GM18868 (cell line): ENCODE measurements around the gene TMUB2.

Experiments used
- ATAC-seq: cut with Tn5 transposase; IDR thresholded peaks from one replicate; pipeline ENCODE4 v1.9.1; 2021; ENCODE audit warnings: mild to moderate bottlenecking, moderate library complexity; ENCODE audit not compliant: unreplicated experiment

The TMUB2 gene

DNA sequence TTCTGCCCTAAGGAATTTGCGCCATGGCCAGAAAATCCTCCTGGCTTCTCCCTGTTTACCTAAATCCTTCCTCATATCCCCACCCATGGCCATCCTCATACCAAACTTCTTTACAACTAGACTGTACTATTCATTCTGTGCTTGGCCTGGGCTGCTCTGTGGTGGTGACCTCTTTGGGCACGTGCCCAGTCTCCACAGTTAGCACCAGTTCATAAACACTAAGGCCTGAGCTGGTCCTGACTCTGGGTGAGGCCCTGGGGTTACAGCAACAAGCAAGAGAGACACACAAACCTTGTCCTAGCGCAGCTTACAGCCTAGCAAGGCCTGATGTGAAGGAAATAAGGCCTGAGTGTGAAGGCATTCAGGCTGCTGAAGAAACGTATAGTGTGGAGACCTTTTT, 16.0 kb downstream of the TMUB2 start:
- no peak for ATAC-seq

DNA sequence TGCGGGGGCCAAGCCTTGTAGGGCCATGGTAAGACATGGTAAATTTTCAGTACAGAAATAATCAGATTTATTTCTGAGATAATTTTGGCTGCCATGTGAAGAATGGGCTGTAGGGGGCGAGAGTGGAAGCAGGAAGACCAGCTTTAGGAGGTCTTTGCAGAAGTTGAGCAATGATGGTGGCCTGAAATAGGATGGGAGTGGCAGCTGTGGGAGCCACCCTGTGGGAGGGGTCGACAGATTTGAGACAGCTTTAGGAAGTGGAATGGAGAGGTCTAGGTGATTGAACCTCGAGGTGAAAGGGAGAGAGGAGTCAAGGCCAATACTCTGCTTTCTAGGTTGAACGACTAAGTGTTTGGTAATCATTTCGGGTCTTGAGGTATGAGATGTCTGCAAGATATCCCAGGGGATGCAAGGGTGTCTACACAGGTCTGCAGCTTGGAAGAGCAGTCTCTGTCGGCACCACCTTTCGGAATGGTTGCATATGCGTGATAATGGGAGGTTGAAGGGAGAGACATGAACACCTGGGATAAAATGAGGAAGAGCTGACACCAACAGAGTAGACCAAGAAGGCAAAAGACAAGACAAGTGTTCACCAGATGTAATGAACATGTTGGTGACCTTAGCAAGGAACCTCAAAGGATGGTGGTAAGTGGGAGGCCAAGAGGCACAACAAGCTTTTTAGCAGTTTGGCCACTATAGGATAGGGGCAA, 17.1 kb downstream of the TMUB2 start:
- ATAC-seq, result no peak

DNA sequence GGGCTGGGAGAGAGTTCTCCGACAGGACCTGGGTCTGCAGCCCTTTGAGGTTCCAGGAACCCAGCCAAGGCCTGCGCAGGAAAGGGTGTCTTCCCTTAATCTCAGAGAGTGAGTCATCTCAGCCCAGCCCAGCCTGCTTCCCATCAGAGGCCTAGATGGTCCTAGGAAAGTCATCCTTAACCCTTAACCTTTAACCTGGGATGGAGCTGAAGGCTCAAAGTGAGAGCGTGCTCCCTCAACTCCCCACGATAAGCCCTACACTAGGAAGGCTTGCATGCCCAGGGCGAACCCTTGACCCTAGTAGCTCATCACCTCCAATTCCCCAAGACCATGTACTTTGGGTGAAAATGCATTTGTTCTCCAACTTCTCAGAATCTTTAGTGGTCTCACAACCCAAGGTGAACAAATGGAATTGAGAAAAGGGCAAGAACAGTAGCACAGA, 17.7 kb downstream of the TMUB2 start:
- ATAC-seq, result no peak

DNA sequence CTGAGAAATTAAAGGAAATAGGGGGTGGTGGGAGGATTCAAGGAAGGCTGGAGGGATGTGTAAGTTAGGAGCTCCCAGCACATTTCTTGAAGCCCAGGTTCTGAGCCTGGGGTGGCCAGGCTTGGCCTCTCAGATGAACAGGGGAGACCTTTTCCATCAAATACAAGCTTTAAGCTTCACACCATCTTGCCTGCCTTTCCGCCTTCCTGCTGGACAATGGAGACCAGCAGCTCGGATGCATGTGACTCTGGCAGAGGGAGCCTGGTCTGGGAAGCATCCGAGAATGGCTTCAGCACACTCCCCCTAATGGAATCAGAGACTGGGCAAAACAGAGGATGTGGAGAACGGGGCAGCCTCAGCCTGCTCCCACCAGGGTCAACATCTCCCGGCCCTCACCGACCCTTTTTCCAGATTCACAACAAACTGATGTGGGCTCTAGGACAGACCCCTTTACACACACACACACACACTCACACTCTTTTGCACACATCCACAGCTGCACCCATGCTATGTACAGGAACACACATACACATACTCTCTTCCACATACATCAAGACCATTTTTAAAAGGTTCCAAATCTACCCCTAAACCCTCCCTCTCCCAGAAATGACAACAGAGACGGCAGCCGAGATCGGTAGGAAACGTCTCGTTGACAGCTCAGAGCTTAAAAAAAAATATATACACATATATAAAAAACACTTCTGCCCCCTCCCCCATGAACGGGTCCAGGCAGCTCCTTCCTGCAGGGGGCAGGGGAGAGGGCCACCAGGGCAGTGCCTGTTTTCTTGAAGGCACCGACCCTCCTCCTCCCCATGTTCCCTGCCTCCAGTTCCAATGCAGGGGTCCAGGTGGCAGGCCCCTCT, 19.4 kb downstream of the TMUB2 start:
- ATAC-seq, result no peak

DNA sequence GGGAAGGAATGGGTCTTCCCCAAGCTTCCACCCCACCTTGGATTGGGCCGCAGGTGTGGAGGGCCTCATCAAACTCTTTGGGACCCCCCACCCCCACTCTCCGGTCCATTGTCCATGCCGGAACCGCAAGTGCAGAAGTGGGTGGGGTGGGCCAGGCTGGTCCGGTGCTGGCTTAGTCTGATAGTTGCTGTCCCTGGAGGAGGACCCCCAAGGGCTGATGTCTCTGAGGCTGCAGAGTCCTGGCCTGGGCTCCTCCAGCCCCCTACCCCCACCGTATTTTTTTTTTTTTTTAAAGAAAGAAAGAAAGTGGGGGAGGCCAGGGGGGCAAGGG, 20.0 kb downstream of the TMUB2 start:
- ATAC-seq, result no peak

DNA sequence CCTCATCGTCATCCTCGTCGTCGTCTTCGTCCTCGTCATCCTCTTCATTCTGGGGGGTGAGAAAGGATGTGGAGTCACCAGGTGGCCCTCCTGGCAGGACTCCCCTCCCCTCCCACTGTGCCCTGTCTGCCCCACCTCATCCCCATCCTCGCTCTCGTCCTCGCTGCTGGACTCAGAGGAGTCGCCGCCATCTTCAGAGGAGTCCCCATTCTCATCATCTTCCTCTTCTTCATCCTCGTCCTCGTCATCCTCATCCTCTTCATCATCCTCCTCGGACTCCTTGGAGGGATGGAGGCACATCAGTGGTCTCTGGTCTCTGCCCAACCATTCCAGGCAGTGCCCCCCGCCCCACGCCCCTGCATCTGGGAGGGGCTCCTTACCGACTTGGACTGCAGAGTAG, 20.5 kb downstream of the TMUB2 start:
- no peak for ATAC-seq

DNA sequence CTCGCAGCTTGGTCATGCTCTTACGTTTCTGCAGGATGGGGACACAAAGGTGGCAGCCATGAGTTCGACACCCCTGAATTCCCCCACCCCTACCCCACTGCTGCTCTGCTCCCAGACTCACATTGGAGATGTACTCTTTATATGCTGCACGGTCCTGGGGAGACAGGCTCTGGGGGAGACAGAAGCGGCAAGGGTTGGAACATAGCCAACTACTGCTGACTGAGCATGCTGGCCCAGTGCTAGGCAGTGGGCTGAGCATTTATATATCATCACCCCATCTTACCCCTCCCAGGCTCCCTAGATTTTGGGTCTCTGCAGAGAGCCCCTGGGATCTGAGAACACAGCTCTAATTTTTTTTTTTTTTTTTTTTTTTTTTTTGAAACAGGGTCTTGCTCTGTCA, 21.0 kb downstream of the TMUB2 start:
- no peak for ATAC-seq

DNA sequence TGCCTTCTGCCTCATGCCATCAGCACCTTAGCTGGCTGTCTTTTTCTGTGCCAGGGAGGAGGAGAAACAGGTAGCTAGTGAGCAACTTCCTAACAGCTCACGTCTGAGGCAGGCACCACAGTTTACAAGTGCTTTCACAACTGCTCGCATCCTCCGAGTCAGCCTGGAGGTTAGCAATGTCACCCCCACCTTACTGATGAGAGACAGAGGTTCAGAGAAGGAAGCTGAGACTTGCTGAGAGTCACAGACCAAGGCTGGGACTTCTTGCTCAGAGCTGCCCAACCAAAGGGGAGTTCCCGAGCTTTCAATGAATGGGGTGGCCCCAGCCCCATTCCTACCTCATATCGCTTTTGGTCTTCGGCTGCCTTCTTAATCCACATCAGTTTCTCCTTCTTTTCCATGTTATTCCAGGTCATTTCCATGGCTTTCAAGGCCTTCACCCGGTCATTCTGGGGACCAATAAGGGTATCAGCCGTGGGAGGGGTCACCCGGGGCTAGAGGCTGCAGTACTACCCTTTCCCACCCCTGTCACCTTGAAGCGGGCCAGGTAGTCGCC, 23.1 kb downstream of the TMUB2 start:
- ATAC-seq, result no peak

DNA sequence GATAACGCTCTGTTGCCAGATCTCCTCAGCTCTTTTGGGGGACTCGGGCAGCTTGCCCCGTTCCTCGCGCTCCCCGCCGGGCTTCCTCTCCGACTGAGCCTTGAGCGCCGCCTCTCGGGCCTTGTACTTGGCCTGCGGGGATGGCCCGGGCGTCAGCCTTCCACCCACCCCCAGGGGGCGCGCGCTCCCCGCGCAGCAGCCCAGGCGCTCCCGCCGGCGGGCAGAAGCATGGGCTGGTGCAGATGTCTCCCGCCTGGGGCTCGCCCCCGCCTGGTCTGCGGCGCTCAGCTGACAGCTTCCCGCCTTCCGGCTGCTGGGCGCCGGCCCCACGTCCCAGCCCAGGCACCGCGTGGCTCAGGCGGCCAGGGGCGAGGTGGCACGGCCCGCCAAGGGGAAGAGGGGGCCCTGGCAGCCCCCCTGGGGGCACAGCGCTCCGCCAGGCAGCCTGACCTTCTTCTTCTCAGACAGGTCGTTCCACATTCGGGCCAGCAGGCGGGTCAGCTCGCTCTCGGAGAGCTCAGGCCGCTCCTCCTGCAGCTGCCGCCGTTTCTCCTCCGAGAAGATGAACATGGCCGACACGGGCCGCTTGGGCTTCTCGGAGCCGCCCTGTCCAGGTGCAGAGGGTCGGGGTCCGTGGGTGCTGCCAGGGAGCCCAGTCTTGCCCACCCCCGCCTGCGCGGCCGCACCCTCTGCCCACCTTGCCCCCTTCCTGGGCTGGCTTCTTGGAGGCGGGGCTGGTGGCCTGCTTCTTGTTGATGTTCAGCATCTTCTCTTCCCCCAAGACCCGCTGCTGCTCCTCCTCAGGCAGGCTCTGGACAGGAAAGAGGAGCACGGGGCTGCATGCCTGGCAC, 23.8 kb downstream of the TMUB2 start:
- ATAC-seq, result peak; percentile 78

DNA sequence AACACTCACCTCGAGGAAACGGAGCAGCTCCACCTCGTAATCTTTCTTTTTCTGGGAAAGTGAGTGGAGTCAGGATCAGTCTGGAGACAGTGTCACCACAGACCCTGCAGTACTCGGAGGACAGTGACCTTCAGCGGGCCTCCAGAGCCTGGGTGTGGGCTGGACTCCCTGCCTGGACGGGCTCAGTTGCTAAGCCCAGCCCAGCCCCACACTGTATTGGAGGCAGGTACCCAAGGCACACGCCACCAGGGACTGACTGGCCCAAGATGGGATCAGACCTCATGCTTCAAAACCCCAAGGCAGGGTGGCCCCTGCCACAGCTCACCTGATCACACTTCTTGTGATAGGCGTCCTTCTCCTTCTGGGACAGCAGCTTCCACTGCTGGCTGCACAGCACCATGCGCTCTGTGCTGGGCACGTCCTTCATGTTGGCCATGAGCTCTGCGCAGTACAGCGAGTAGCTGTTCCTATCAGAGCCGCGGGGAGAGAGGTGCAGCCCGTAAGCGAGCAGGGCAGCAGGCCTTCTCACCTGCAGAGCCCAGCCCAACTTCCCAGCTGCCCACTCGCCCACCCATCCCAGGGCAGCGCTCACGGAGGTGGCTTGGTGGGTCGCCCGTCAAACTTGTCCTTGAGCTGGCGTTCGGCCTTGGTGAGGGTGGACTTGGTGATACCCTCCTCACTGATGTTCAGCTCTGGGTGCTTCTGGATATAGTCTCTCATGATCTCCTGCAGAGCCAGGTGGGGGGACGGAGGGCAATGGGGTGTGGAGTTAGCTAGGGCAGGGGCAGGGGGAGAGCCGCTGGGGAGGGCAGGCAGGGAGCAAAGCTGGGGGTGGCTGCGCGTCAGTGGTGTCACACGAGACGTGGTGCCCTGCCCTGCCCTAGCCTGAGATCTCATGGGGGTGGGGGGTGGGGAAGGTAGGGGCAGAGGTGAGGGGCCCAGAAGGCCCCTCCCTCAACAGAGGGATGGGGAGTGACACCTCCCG, 24.8 kb downstream of the TMUB2 start:
- ATAC-seq, result no peak

DNA sequence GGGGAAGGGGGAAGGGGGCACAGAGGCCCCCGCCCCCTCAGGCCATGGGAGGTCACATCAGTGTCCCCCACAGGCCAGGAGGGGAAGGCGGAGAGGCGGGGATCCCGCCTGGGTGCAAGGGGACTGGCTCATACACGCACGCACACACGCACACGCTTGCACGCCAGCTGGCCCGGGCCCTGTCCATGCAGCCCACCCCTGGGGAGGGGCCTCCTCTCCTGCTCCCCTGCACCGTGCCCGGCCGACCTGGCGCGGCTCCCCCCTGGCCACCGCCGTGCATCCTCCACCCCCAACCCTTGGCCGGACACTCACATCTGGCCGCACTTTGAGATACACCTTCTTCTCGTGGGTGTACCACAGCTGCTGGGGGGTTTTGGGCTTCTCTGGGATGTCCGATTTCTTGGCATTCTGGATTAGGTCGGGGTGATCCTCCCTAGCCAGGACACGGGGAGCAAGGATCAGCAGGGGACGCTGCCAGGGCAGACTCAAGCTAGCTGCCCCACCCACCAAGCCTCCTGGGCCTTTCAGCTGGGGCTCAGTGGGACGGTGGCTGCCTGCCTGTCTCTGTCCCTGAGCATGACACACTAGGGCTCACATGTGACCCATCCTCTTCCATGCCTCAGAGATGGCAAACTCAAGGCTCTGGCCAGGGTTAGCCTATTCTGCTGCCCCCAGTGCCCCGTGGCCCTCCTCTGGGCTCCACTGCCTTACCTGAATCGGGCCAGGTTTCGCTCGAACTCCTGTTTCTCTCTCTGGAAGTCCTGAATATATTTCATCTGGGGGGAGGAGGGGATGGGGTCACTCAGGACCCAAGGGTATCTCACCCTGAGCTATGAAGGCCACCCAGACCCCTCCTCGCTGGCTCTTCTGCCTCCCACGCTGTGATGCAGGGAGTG, 26.0 kb downstream of the TMUB2 start:
- no peak for ATAC-seq

DNA sequence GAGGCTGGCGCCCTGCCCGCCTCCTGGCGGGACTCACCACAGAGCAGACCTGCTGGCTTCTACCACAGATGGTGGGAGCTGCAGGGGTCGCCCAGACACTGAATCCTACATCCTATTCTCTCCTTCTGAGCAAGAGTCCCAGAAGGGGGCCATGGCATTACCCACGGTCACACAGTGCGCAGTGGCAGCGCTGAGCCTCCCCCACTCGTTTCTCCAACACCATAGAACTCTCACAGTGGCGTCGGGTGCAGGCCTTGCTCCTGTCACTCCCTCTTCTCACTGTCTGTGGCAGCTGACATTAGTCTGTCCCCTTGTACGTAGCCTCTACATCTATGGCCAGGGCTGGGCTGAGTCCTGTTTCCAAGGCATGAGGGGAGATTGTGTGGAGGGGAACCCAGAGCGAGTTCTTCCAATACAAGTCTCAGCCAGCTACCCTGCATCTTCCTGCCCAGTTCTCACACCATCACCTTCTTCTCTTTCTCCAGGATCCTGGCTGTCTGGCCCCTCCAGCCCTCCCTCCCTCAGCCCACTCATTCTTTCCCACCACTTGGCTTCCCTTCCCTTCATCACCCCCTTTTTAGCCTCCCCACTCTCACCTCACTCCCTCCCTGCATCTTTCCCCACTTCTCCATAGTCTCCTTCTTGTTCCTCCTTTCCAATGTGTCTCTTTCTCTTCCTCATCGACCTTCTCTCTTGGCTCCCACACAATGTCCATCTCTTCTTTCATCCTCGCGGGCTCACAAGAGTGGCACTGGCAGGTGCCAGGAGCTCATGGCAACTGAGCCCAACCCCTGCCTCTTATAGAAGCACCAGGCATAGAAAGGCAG, 26.8 kb downstream of the TMUB2 start:
- no peak for ATAC-seq

DNA sequence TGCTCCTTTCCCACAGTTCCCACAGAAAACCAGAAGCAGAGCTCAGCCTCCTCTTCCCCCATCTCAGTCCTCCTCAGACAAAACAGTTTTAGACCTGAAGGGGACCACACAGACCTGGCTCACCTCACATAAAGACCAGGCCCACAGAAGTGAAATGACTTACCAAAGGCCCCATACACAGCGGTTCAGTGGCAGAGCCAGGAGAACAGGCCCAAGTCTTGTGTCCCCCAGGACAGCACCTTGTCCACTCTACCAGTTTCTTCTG, 27.4 kb downstream of the TMUB2 start:
- ATAC-seq, result no peak

DNA sequence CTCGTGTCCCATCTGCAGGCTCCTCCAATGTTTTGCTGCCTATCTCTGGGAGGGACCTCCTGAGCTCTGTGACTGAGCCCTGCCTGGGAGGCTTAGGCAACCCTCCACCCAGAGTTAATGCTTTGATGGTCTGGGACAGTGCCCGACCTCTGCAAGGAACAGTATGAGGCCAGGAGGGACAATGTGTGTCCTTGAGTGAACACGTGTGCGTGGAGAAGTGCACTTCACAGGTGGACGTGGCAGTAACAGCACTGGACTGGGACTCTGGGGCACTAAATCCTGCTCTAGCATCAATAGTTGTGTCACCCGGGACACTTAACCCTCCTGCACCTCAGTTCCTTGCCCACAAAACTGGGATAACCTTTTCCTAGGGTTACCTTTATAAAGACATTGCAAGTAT, 28.1 kb downstream of the TMUB2 start:
- no peak for ATAC-seq

DNA sequence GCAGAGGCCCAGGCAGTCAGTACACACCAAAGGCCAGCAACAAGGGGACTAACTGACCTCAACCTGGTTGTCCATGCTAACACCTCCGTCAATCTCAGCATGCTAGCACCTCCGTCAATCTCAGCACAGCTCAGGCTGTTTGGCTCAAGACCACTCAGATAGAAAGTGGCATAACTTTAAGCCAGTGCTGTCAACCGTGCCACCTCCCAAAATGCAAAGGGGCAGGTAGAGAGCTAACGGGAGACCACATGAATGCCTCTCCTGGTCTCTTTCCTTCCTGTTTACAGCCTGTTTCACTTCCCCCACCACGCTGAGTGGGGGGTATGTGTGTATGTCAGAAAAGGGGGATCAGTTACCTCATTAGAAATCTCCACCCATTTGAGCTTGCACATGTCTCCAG, 29.4 kb downstream of the TMUB2 start:
- ATAC-seq, result no peak

DNA sequence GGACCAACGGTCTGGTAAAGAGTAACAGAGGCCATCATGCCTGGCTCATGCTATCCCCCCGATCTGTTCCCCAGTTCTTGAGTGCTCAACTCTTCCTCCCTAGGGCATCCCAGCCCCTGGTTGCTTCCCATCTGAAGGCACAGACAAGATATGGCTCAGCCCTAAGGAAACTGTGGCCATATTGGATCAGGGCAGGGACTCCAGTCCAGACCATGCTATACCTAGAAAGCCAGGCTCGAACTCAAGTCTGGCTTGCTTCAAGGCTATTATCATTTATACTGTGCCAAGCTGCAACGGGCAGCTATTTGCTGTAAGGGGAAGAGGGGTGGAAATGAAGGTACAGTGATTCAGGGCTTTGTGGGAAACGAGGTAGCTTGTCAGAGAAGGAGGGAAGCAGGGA, 29.9 kb downstream of the TMUB2 start:
- no peak for ATAC-seq

DNA sequence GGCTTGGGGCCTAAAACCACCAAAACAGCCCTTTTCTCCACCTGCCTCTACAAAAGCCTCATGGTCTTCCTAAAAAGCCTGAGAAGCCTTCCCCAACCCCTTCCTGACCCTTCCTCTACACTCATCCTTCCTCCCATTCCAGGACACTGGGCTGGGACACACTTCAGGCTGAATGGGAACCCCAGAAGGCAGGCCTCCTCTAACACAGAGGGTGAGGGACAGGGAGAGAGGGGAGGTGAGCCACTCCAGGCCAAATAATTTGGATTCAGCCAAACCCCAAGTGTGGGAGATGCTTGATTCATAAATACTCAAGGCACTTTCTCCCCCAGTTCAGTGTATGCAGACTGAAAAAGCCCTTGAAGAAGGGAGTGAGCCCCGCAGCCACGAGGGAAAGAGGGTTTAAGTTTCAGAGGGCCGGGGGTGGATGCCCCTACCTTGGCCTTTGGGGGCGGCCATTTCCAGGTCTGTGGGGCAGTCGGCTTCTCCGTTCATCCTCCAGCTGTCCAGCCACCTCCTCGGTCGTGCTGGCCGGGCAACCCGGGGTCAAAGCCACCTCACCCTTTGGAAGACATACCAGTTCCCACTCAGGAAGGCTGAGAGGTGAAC, 31.1 kb downstream of the TMUB2 start:
- no peak for ATAC-seq
